Mammary epithelial cell (primary cell): ENCODE results near the gene FAF1.

Experiments
- EZH2 ChIP-seq: IDR thresholded peaks from 2 replicates; pipeline ENCODE4 v1.6.1; 2012; ENCODE audit warnings: low read length, inconsistent platforms, borderline replicate concordance
- TF ChIP-seq, protein P1 (sequence below), 2 donors: IDR thresholded peaks in 1 of 2; conservative IDR thresholded peaks in 1 of 2; 2 replicates each; pipeline ENCODE4 v1.5.1; 2011 to 2012; ENCODE audit warnings: inconsistent platforms in 2 of 2, low read length in 2 of 2, mild to moderate bottlenecking in 2 of 2, control low read depth in 1 of 2, low read depth in 1 of 2; ENCODE audit not compliant: insufficient read depth in 1 of 2; ENCODE audit errors: extremely low read depth in 1 of 2

DNA sequence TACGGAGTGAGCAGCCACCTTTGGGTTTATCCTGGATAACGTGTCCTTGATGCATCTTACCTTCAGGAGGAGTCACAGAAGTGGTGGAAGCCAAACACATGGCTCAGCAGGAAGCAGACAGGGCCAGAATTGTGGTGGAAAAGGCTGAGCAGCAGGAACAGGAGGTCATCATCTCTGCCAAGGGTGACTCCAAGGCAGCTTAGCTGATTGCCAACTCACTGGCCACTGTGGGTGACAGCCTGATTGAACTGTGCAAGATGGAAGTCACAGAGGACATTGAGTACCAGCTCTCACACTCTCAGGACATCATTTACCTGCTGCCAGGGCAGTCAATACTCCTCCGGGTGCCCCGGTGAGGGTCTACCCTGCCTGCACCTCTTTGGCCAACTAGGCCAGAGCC lies 179.3 kb downstream of the FAF1 start:
- TF ChIP-seq, protein P1, sequence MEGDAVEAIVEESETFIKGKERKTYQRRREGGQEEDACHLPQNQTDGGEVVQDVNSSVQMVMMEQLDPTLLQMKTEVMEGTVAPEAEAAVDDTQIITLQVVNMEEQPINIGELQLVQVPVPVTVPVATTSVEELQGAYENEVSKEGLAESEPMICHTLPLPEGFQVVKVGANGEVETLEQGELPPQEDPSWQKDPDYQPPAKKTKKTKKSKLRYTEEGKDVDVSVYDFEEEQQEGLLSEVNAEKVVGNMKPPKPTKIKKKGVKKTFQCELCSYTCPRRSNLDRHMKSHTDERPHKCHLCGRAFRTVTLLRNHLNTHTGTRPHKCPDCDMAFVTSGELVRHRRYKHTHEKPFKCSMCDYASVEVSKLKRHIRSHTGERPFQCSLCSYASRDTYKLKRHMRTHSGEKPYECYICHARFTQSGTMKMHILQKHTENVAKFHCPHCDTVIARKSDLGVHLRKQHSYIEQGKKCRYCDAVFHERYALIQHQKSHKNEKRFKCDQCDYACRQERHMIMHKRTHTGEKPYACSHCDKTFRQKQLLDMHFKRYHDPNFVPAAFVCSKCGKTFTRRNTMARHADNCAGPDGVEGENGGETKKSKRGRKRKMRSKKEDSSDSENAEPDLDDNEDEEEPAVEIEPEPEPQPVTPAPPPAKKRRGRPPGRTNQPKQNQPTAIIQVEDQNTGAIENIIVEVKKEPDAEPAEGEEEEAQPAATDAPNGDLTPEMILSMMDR (conservative IDR thresholded peaks at IDR 0.05 in 1 of 2, IDR thresholded peaks at IDR 0.05 in 1 of 2; ENCODE audit: extremely low read depth in 1 of 2, insufficient read depth in 1 of 2, low read depth in 1 of 2, low read length in 2 of 2): no peak
- no peak for TF ChIP-seq EZH2
